H1 (cell line): ENCODE data around the gene IL6ST. TPM values are rescaled to one million over a fixed set of nuclear protein-coding genes. Genes with fewer than 3 reads are reported as not detected.

Source experiments
- CTCF ChIA-PET: fragments of 300-600 bp; sonication (Branson Sonifier 250); formaldehyde crosslinking; loops from one replicate; lab custom pipeline; 2021; ENCODE audit not compliant: partially characterized antibody; lab: Charles Lee
- POLR2A ChIA-PET: fragments of 300-600 bp; sonication (Branson Sonifier 250); formaldehyde crosslinking; loops from one replicate; lab custom pipeline; 2021; ENCODE audit warnings: inconsistent platforms; ENCODE audit not compliant: partially characterized antibody; lab: Charles Lee
- DNase-seq, 2 experiments: peaks; one replicate each; pipeline versions ENCODE4 v3.0.0 to v3.0.0-alpha.2; 2010 to 2022; ENCODE audit warnings: low spot score in 2 of 2, low read depth in 1 of 2, mixed read lengths in 1 of 2
- FAIRE-seq: peaks from 2 replicates; lab custom pipeline; 2011; peaks lifted over from hg19 to GRCh38; lab: Jason Lieb, UNC
- H2AFZ ChIP-seq: 2 replicates; pipeline ENCODE4 v1.8.1; 2012; ENCODE audit warnings: low read length, inconsistent platforms
- H2AK5ac ChIP-seq: 2 replicates; pipeline ENCODE4 v1.6.1; 2013; ENCODE audit warnings: low read depth, low read length
- H2BK120ac ChIP-seq: replicated peaks from 2 replicates; pipeline ENCODE3; 2013; ENCODE audit warnings: low read depth, low read length, inconsistent platforms
- H2BK12ac ChIP-seq: 2 replicates; pipeline ENCODE4 v1.6.1; 2013; ENCODE audit warnings: low read depth, low read length
- H2BK15ac ChIP-seq: 2 replicates; pipeline ENCODE4 v1.6.1; 2013; ENCODE audit warnings: low read length
- H2BK20ac ChIP-seq: 2 replicates; pipeline ENCODE4 v1.6.1; 2013; ENCODE audit warnings: low read length
- H2BK5ac ChIP-seq: 2 replicates; pipeline ENCODE4 v1.6.1; 2013; ENCODE audit warnings: low read depth, low read length
- H3K14ac ChIP-seq: 2 replicates; pipeline ENCODE4 v1.6.1; 2013; ENCODE audit warnings: inconsistent platforms; ENCODE audit not compliant: insufficient read length
- H3K18ac ChIP-seq: 2 replicates; pipeline ENCODE4 v1.6.1; 2013; ENCODE audit warnings: low read length; ENCODE audit errors: extremely low read depth
- H3K23ac ChIP-seq: 2 replicates; pipeline ENCODE4 v1.6.1; 2013; ENCODE audit warnings: inconsistent platforms; ENCODE audit not compliant: insufficient read length
- H3K23me2 ChIP-seq: 2 replicates; pipeline ENCODE4 v1.6.1; 2013; ENCODE audit warnings: low read depth, low read length
- H3K27ac ChIP-seq: 2 replicates; pipeline ENCODE4 v1.6.1; 2011; ENCODE audit warnings: low read depth, low read length, inconsistent platforms
- H3K27me3 ChIP-seq, 4 experiments: replicated peaks in 1 of 4; 1 replicate in 1 of 4; 2 replicates in 3 of 4; pipeline versions ENCODE4 v1.6.1 to v1.8.1; 2011 to 2013; ENCODE audit warnings: low read length in 3 of 4, mild to moderate bottlenecking in 3 of 4, inconsistent platforms in 2 of 4, mixed read lengths in 2 of 4, moderate library complexity in 1 of 4; ENCODE audit not compliant: control insufficient read depth in 3 of 4, insufficient read depth in 3 of 4; ENCODE audit errors: extremely low read depth in 1 of 4
- H3K36me3 ChIP-seq, 4 experiments: 2 replicates each; pipeline versions ENCODE4 v1.6.1 to v1.8.1; 2011 to 2013; ENCODE audit warnings: mild to moderate bottlenecking in 4 of 4, low read length in 3 of 4, moderate library complexity in 2 of 4, control low read depth in 1 of 4, inconsistent platforms in 1 of 4; ENCODE audit not compliant: insufficient read depth in 4 of 4, control insufficient read depth in 2 of 4
- H3K4ac ChIP-seq: replicated peaks from 2 replicates; pipeline ENCODE3; 2013; ENCODE audit warnings: low read length, low read depth, mixed read lengths, inconsistent platforms; ENCODE audit not compliant: insufficient read length
- H3K4me1 ChIP-seq, 4 experiments: replicated peaks in 1 of 4; 1 replicate in 1 of 4; 2 replicates in 3 of 4; pipeline versions ENCODE4 v1.6.1 to v1.8.1; 2011 to 2013; ENCODE audit warnings: low read length in 3 of 4, inconsistent platforms in 2 of 4, mixed read lengths in 1 of 4; ENCODE audit not compliant: insufficient read depth in 4 of 4, control insufficient read depth in 3 of 4
- H3K4me2 ChIP-seq, 2 experiments: 2 replicates each; pipeline versions ENCODE4 v1.6.1 to v1.8.1; 2011 to 2013; ENCODE audit warnings: low read depth in 2 of 2, low read length in 2 of 2, control low read depth in 1 of 2, inconsistent platforms in 1 of 2, mild to moderate bottlenecking in 1 of 2; ENCODE audit not compliant: insufficient read depth in 1 of 2
- H3K4me3 ChIP-seq, 4 experiments: fragments of 200-600, 300-600 bp in 1 of 4; sonication (generic), shearing (Covaris generic), sonication (Bioruptor Twin) in 1 of 4; 2 replicates each; pipeline versions ENCODE4 v1.5.1 to v1.8.1; 2011 to 2016; ENCODE audit warnings: low read length in 4 of 4, low read depth in 3 of 4, control low read depth in 2 of 4, inconsistent platforms in 2 of 4, mild to moderate bottlenecking in 2 of 4, mixed read lengths in 1 of 4, moderate library complexity in 1 of 4; ENCODE audit not compliant: insufficient read depth in 2 of 4; ENCODE audit errors: extremely low read depth in 1 of 4
- H3K56ac ChIP-seq: replicated peaks from 2 replicates; pipeline ENCODE3; 2013; ENCODE audit warnings: low read depth, mild to moderate bottlenecking, mixed read lengths, low read length, inconsistent platforms; ENCODE audit not compliant: insufficient read length
- H3K79me1 ChIP-seq: 2 replicates; pipeline ENCODE4 v1.6.1; 2013; ENCODE audit warnings: low read depth, low read length, control low read depth
- H3K79me2 ChIP-seq, 2 experiments: 2 replicates each; pipeline versions ENCODE4 v1.6.1 to v1.8.1; 2012 to 2013; ENCODE audit warnings: low read length in 2 of 2, mild to moderate bottlenecking in 2 of 2, inconsistent platforms in 1 of 2; ENCODE audit not compliant: insufficient read depth in 2 of 2, control insufficient read depth in 1 of 2
- H3K9ac ChIP-seq, 4 experiments: replicated peaks in 1 of 4; 1 replicate in 1 of 4; 2 replicates in 3 of 4; pipeline versions ENCODE4 v1.6.1 to v1.8.1; 2011 to 2013; ENCODE audit warnings: low read depth in 3 of 4, low read length in 3 of 4, control low read depth in 2 of 4, mild to moderate bottlenecking in 2 of 4, moderate library complexity in 2 of 4, inconsistent platforms in 1 of 4; ENCODE audit errors: extremely low read depth in 1 of 4
- H3K9me3 ChIP-seq, 2 experiments: 2 replicates each; pipeline versions ENCODE4 v1.6.1 to v1.8.1; 2012 to 2013; ENCODE audit warnings: mild to moderate bottlenecking in 2 of 2, moderate library complexity in 2 of 2, control low read depth in 1 of 2, inconsistent platforms in 1 of 2, low read depth in 1 of 2, low read length in 1 of 2, mixed read lengths in 1 of 2; ENCODE audit not compliant: insufficient read depth in 2 of 2
- H4K20me1 ChIP-seq, 2 experiments: replicated peaks in 1 of 2; 2 replicates each; pipeline versions ENCODE3 to v1.8.1; 2011 to 2013; ENCODE audit warnings: inconsistent platforms in 2 of 2, low read length in 2 of 2, mild to moderate bottlenecking in 1 of 2; ENCODE audit not compliant: insufficient read depth in 2 of 2, control insufficient read depth in 1 of 2
- H4K5ac ChIP-seq: 2 replicates; pipeline ENCODE4 v1.6.1; 2013; ENCODE audit warnings: low read length, low read depth, mixed read lengths, inconsistent platforms; ENCODE audit not compliant: insufficient read length
- H4K8ac ChIP-seq: 2 replicates; pipeline ENCODE4 v1.8.0; 2013; ENCODE audit warnings: mild to moderate bottlenecking, moderate library complexity, low read length, inconsistent platforms; ENCODE audit not compliant: insufficient read depth; ENCODE audit errors: extremely low read depth
- H4K91ac ChIP-seq: replicated peaks from 2 replicates; pipeline ENCODE3; 2013; ENCODE audit warnings: low read length, mixed read lengths, inconsistent platforms; ENCODE audit not compliant: insufficient read length
- CTBP2 ChIP-seq: IDR thresholded peaks from 2 replicates; pipeline ENCODE4 v1.7.0; 2011; ENCODE audit warnings: borderline replicate concordance, mild to moderate bottlenecking, moderate library complexity, mixed read lengths, low read length; ENCODE audit not compliant: insufficient read depth, insufficient read length
- EP300 ChIP-seq, 2 experiments: IDR thresholded peaks; 1 replicate in 1 of 2; 2 replicates in 1 of 2; pipeline ENCODE4 v1.6.1; 2011 to 2012; ENCODE audit warnings: low read depth in 2 of 2, low read length in 2 of 2, mild to moderate bottlenecking in 2 of 2, borderline replicate concordance in 1 of 2, inconsistent platforms in 1 of 2, moderate library complexity in 1 of 2
- POLR2A ChIP-seq, 2 experiments: IDR thresholded peaks; 1 replicate in 1 of 2; 2 replicates in 1 of 2; pipeline ENCODE4 v1.6.1; 2011; ENCODE audit warnings: low read depth in 2 of 2, low read length in 2 of 2, mild to moderate bottlenecking in 2 of 2; ENCODE audit errors: control extremely low read depth in 1 of 2
- POU5F1 ChIP-seq: IDR thresholded peaks from 2 replicates; pipeline ENCODE4 v1.6.1; 2011; ENCODE audit warnings: low read depth, mild to moderate bottlenecking, low read length, moderate library complexity
- SIN3A ChIP-seq, 2 experiments: IDR thresholded peaks in 1 of 2; conservative IDR thresholded peaks in 1 of 2; 2 replicates each; pipeline ENCODE4 v1.6.1; 2011 to 2012; ENCODE audit warnings: low read length in 2 of 2, improper control_type of control experiment in 1 of 2, low read depth in 1 of 2, mild to moderate bottlenecking in 1 of 2
- SIX5 ChIP-seq: IDR thresholded peaks from 2 replicates; pipeline ENCODE4 v1.6.1; 2011; ENCODE audit warnings: mild to moderate bottlenecking, low read depth, low read length
- TCF12 ChIP-seq: IDR thresholded peaks from 2 replicates; pipeline ENCODE4 v1.6.1; 2011; ENCODE audit warnings: low read depth, mild to moderate bottlenecking, low read length
- WGBS, 2 experiments: shearing (Covaris generic) in 1 of 2; methylation state at CpG; one replicate each; pipeline versions ENCODE4 v1.1.6 to v1.1.7; 2013 to 2015; ENCODE audit warnings: low lambda C conversion rate in 2 of 2, mixed read lengths in 2 of 2, inconsistent platforms in 1 of 2, low coverage in 1 of 2, missing lambda C conversion rate in 1 of 2; ENCODE audit not compliant: insufficient replicate concordance in 2 of 2, insufficient coverage in 1 of 2, insufficient read length in 1 of 2; ENCODE audit errors: extremely low coverage in 1 of 2, missing lambda C conversion rate in 1 of 2; 5-methylcytosine and 5-hydroxymethylcytosine counted together
- polyA plus RNA-seq, 7 experiments: library from polyadenylated mRNA; depleted of rRNA in 3 of 7; stranded (reverse) in 5 of 7; unstranded in 2 of 7; fragments of >200 nt in 5 of 7; fragments of 200-250 nt in 2 of 7; gene quantifications; 1 replicate in 5 of 7; 2 replicates in 1 of 7; 4 replicates in 1 of 7; pipeline versions ENCODE4 v1.2.1 to v1.2.3, GENCODE V29; 2011 to 2013; ENCODE audit warnings: missing spikeins in 2 of 7, mixed read lengths in 2 of 7
- total RNA-seq: library from RNA; stranded (reverse); fragmentation: NEBNext Ultra II Directional; extraction: Animal tissue kit (Norgen Biotek cat#: 25700); gene quantifications from 2 replicates; pipeline ENCODE4 v1.2.1, GENCODE V29; 2021

The IL6ST gene
- total and polyA plus RNA-seq, 2 of the 8 experiments (the other 6 are each of a cell fraction or from before 2014, with no cell fraction given): 1.4 to 11.1 TPM

- Histone ChIP-seq H3K36me3 (no peaks in the 10 kb centered on the region), H4K91ac (no peak overlapping the region), H4K8ac (no peak overlapping the region), H2AK5ac (no peak overlapping the region), H3K56ac (no peak overlapping the region), H3K23ac (no peak overlapping the region), H2BK5ac (no peak overlapping the region), H3K79me1 (no peaks in the 10 kb centered on the region), H3K4me3 (no peak overlapping the region), H4K5ac (no peak overlapping the region), H3K4me2 (no peak overlapping the region), H3K79me2 (no peaks in the 10 kb centered on the region), H2BK12ac (no peak overlapping the region), H3K27ac (no peak overlapping the region), H3K23me2 (no peaks in the 10 kb centered on the region), H3K9me3 (no peaks in the 10 kb centered on the region), H3K14ac (no peak overlapping the region), H3K27me3 (no peaks in the 10 kb centered on the region), H2AFZ (no peak overlapping the region), H2BK20ac (no peak overlapping the region), H2BK120ac (no peak overlapping the region), H3K4ac (no peak overlapping the region), H4K20me1 (no peaks in the 10 kb centered on the region), H3K18ac (no peak overlapping the region), H3K9ac (no peak overlapping the region), H3K4me1 (no peaks in the 10 kb centered on the region), H2BK15ac (no peak overlapping the region)
- WGBS, 2 experiments: no CpG with 5 or more reads among the region's 2 CpGs
- POLR2A ChIA-PET: no interaction called here
- CTCF ChIA-PET: interaction anchor here (1.0 to 2.0 kb wide), 2 partner anchors 9 to 65 kb away, joined by 3 to 7 read pairs; no protein-coding TSS in a partner anchor
- FAIRE-seq (no peak), DNase-seq (no peak)
- TF ChIP-seq POLR2A (IDR thresholded peaks at IDR 0.05; ENCODE audit: control extremely low read depth in 1 of 2, low read depth in 2 of 2, low read length in 2 of 2) (no peak), SIX5 (no peak), CTBP2 (no peak), SIN3A (conservative IDR thresholded peaks at IDR 0.05 in 1 of 2, IDR thresholded peaks at IDR 0.05 in 1 of 2; ENCODE audit: low read depth in 1 of 2, low read length in 2 of 2) (no peak), POU5F1 (no peak), EP300 (IDR thresholded peaks at IDR 0.05; ENCODE audit: borderline replicate concordance in 1 of 2, low read depth in 2 of 2, low read length in 2 of 2) (no peak), TCF12 (no peak)
These were observed 7.5 kb upstream of the IL6ST start for GRCh38 chr5:56002303-56002702.
